Panc1 (cell line): ENCODE results near the gene MYT1.

ENCODE experiments used
- POLR2AphosphoS5 ChIP-seq: IDR thresholded peaks from 2 replicates; pipeline ENCODE4 v1.6.1; 2012; ENCODE audit warnings: mild to moderate bottlenecking, low read depth, low read length, moderate library complexity
- REST ChIP-seq, 2 experiments: IDR thresholded peaks; 2 replicates each; pipeline ENCODE4 v1.6.1; 2011 to 2012; ENCODE audit warnings: low read depth in 2 of 2, control low read depth in 1 of 2, low read length in 1 of 2, mild to moderate bottlenecking in 1 of 2, moderate library complexity in 1 of 2; ENCODE audit not compliant: insufficient read depth in 1 of 2
- SIN3A ChIP-seq: IDR thresholded peaks from 2 replicates; pipeline ENCODE4 v1.6.1; 2012; ENCODE audit warnings: low read depth, mild to moderate bottlenecking, low read length, moderate library complexity, borderline replicate concordance; ENCODE audit not compliant: insufficient read depth
- TF ChIP-seq, protein P1 (sequence below): fragments of 450-650 bp; IDR thresholded peaks from 2 replicates; pipeline ENCODE4 v1.5.1; 2017; ENCODE audit warnings: mild to moderate bottlenecking

DNA sequence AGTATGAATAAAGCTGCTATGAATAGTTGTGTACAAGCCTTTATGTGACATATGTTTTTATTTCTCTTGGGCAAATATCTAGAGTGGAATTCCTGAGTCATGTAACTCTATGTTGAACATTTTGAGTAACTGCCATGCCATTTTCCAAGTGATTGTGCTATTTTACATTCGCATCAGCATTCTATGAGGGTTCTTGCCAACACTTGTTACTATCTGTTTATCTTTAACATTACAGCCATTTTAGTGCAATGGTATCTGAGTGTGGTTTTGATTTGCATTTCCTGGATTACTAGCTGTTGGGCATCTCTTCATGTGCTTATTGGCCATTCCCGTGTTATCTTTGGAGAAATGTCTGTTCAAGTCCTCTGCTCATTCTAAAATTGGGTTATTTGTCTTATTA, 19.1 kb downstream of the MYT1 start:
- TF ChIP-seq SIN3A (no peak), REST (IDR thresholded peaks at IDR 0.05; ENCODE audit: insufficient read depth in 1 of 2, low read depth in 2 of 2, low read length in 1 of 2) (no peak), POLR2AphosphoS5 (no peak)
- TF ChIP-seq, protein P1, sequence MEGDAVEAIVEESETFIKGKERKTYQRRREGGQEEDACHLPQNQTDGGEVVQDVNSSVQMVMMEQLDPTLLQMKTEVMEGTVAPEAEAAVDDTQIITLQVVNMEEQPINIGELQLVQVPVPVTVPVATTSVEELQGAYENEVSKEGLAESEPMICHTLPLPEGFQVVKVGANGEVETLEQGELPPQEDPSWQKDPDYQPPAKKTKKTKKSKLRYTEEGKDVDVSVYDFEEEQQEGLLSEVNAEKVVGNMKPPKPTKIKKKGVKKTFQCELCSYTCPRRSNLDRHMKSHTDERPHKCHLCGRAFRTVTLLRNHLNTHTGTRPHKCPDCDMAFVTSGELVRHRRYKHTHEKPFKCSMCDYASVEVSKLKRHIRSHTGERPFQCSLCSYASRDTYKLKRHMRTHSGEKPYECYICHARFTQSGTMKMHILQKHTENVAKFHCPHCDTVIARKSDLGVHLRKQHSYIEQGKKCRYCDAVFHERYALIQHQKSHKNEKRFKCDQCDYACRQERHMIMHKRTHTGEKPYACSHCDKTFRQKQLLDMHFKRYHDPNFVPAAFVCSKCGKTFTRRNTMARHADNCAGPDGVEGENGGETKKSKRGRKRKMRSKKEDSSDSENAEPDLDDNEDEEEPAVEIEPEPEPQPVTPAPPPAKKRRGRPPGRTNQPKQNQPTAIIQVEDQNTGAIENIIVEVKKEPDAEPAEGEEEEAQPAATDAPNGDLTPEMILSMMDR, result no peak
